GM12865 (cell line): Measurements from ENCODE around the gene TUBA3E.
"Not testable (repeated sequence)": the region's sequence is repeated elsewhere in the genome, so short reads cannot be mapped to it uniquely, and the experiment has no call there.

Source experiments
- DNase-seq: peaks from one replicate; pipeline ENCODE4 v3.0.0; 2010; ENCODE audit warnings: low read depth
- H3K4me3 ChIP-seq: 2 replicates; pipeline ENCODE4 v1.5.1; 2011; ENCODE audit warnings: mild to moderate bottlenecking, low read depth, low read length, control low read depth
- TF ChIP-seq, protein P1 (sequence below): IDR thresholded peaks from 2 replicates; pipeline ENCODE4 v1.5.1; 2011; ENCODE audit warnings: low read length, control low read depth, low read depth, inconsistent platforms; ENCODE audit not compliant: insufficient read depth; ENCODE audit errors: missing control alignments

TUBA3E gene

GRCh38 chr2:130198343-130198742 is at the start of gene TUBA3E:
Gene TUBA3E (minus strand): TSS chr2:130198439. CDS start chr2:130198360, 79 bp downstream.
- H3K4me3 ChIP-seq: no peak within 1 kb of the TSS
- no peak for DNase-seq
- TF ChIP-seq, protein P1, sequence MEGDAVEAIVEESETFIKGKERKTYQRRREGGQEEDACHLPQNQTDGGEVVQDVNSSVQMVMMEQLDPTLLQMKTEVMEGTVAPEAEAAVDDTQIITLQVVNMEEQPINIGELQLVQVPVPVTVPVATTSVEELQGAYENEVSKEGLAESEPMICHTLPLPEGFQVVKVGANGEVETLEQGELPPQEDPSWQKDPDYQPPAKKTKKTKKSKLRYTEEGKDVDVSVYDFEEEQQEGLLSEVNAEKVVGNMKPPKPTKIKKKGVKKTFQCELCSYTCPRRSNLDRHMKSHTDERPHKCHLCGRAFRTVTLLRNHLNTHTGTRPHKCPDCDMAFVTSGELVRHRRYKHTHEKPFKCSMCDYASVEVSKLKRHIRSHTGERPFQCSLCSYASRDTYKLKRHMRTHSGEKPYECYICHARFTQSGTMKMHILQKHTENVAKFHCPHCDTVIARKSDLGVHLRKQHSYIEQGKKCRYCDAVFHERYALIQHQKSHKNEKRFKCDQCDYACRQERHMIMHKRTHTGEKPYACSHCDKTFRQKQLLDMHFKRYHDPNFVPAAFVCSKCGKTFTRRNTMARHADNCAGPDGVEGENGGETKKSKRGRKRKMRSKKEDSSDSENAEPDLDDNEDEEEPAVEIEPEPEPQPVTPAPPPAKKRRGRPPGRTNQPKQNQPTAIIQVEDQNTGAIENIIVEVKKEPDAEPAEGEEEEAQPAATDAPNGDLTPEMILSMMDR: no peak

DNA sequence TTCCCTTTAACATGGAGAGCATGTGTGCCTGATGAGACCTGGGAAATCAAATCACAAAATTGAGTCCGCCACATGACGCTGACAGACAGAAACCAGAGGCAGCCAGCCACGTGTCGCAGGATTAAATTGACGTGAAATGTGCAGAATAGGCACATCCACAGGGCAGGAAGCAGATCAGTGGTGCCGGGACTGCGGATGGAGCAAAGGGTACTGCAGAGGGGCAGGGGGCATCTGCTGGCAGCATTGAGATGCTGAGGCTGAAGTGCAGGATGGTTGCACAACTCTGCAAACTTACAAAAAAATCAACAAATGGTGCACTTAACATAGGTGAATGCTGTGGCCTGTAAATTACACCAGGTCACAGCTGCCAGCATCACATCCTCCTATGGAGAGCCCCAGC is 48.2 kb upstream of the TUBA3E start:
- no peak overlapping the region for H3K4me3 ChIP-seq
- TF ChIP-seq, protein P1: no peak
- DNase-seq: no peak

GRCh38 chr2:130245976-130246375 is 47.7 kb upstream of the TUBA3E start:
- DNase-seq: no peak
- TF ChIP-seq, protein P1: no peak

DNA sequence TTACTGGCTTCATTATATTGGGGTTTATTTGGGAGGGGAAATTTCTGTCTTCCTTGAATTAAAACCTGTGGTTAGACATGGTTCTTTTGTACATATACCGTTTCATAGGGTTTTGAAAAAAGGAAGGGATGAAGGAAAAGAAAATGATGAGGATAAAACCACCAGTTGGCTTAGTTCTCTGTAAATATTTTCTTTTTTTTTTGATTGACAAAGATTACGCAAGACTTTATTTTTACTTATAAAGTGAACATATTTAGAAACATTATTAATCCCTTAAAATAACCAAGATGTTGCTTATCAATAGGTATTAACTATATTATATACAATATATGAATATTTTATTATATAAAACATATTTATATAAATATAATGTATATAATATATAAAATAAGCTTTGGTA is 45.1 kb upstream of the TUBA3E start:
- no peak for DNase-seq
- H3K4me3 ChIP-seq: no peak overlapping the region
- TF ChIP-seq, protein P1: no peak

More at GRCh38 chr2:130245976-130246375, 47.7 kb upstream of the TUBA3E start:
- no peak overlapping the region for H3K4me3 ChIP-seq

GRCh38 chr2:130241041-130241707 is 42.9 kb upstream of the TUBA3E start:
- TF ChIP-seq, protein P1: no peak
- no peak overlapping the region for H3K4me3 ChIP-seq
- no peak for DNase-seq

DNA sequence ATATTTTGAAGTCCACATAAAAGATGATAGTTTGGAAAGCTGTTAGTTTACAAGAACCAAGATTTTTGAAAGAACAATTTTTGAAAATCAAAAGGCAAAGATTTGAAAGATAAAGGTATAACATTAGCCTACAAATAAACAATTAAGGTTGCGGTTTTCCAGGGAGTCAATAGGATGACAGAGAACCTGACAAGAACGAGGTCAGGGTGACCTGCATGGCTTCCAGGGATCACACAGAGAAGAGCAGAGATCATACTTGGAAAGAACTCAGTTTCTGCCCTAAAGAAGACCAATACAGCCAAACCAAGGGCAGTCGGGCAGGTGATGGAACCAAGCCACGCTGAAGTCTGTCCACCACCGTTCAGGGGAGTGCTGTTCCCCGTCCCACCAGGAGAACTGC is 41.3 kb upstream of the TUBA3E start:
- not testable (repeated sequence) for DNase-seq, H3K4me3 ChIP-seq

DNA sequence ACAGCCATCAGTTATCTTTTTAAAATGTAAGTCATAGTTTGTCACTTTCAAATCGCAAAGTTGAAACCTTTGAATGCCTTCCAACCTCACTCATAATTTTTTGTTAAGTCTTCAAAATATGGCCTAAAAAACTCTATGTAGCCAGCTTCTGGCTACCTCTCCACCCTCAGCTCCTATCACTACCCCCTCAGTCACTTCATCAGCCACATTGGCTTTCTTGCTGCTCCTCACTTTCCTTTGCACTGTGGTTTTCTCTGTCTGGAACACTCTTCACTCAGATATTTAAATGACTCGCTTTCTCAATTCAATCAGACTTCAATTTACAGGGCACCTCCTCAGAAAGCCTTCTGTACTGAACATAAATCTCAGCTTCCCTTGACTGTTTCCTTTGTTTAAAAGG is 34.8 kb upstream of the TUBA3E start:
- H3K4me3 ChIP-seq, DNase-seq: not testable (repeated sequence)

- TF ChIP-seq, protein P1: no peak
- H3K4me3 ChIP-seq: no peak overlapping the region
- DNase-seq: no peak
These were observed 33.4 kb upstream of the TUBA3E start for GRCh38 chr2:130231656-130232055.

GRCh38 chr2:130230907-130231306 is 32.7 kb upstream of the TUBA3E start:
- not testable (repeated sequence) for H3K4me3 ChIP-seq, DNase-seq

- DNase-seq, H3K4me3 ChIP-seq: not testable (repeated sequence)
These were observed 32.1 kb upstream of the TUBA3E start for GRCh38 chr2:130230376-130230775.

DNA sequence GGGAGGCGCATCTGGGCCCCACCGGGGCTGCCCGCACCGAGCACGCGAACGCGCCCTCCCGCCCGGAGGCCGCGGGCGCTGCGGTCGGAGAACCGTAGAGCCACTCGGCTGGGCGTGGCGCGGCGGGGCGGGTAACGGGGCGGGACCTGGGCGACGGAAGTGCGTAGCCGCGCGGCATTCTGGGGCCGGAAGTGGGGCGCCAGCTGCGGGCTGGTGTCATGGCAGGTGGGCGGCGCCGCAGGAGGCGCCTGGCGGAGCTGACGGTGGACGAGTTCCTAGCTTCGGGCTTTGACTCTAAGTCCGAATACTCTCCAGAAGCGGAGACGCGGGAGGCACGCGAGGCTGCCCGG is 30.9 kb upstream of the TUBA3E start:
- DNase-seq, H3K4me3 ChIP-seq: not testable (repeated sequence)
